Measurements from ENCODE around the gene IL12B.
"Not testable (repeated sequence)": the region's sequence is repeated elsewhere in the genome, so short reads cannot be mapped to it uniquely, and the experiment has no call there.

The IL12B gene

GRCh38 chr5:159330131-159330800 is at the start of gene IL12B:
Gene IL12B (minus strand): TSS chr5:159330487. CDS start chr5:159326782, 3,705 bp downstream.
- no peak for DNase-seq

GRCh38 chr5:159377653-159378052 is 47.4 kb upstream of the IL12B start:
- no peak for DNase-seq

GRCh38 chr5:159367866-159368265 is 37.6 kb upstream of the IL12B start:
- DNase-seq, result not testable (repeated sequence)

GRCh38 chr5:159366776-159367175 is 36.5 kb upstream of the IL12B start:
- not testable (repeated sequence) for DNase-seq

GRCh38 chr5:159362220-159362619 is 31.9 kb upstream of the IL12B start:
- no peak for DNase-seq

- not testable (repeated sequence) for DNase-seq
Measured at GRCh38 chr5:159359871-159360270, 29.6 kb upstream of the IL12B start.

GRCh38 chr5:159359408-159359807 is 29.1 kb upstream of the IL12B start:
- DNase-seq, result no peak

GRCh38 chr5:159353661-159354252 is 23.5 kb upstream of the IL12B start:
- no peak for DNase-seq

GRCh38 chr5:159350644-159351043 is 20.4 kb upstream of the IL12B start:
- not testable (repeated sequence) for DNase-seq

- not testable (repeated sequence) for DNase-seq
Measured at GRCh38 chr5:159350216-159350615, 19.9 kb upstream of the IL12B start.

- DNase-seq, result no peak
Measured at GRCh38 chr5:159345861-159346260, 15.6 kb upstream of the IL12B start.

GRCh38 chr5:159345336-159345735 is 15.0 kb upstream of the IL12B start:
- no peak for DNase-seq

- DNase-seq, result no peak
Measured at GRCh38 chr5:159343295-159344094, 13.2 kb upstream of the IL12B start.

GRCh38 chr5:159342840-159343239 is 12.6 kb upstream of the IL12B start:
- no peak for DNase-seq

- DNase-seq, result peak; percentile 73
Measured at GRCh38 chr5:159341906-159342310, 11.6 kb upstream of the IL12B start.

GRCh38 chr5:159341145-159341544 is 10.9 kb upstream of the IL12B start:
- DNase-seq, result no peak

GRCh38 chr5:159340511-159340910 is 10.2 kb upstream of the IL12B start:
- DNase-seq, result peak; percentile 50

GRCh38 chr5:159339460-159339859 is 9.2 kb upstream of the IL12B start:
- no peak for DNase-seq

- DNase-seq, result no peak
Measured at GRCh38 chr5:159338118-159338517, 7.8 kb upstream of the IL12B start.

GRCh38 chr5:159337016-159337955 is 7.0 kb upstream of the IL12B start:
- DNase-seq, result peak; percentile 42

GRCh38 chr5:159336586-159336985 is 6.3 kb upstream of the IL12B start:
- no peak for DNase-seq

GRCh38 chr5:159333545-159333925 is 3.2 kb upstream of the IL12B start:
- DNase-seq, result no peak

Data from stimulated activated CD8-positive, alpha-beta memory T cell treated with anti-CD3 and anti-CD28 coated beads, Interleukin-4, amount 100 ng/mL, for 48 hours (primary cell).